HG03442 (cell line): ENCODE measurements around the gene PDE6C.
"Not testable (repeated sequence)": the region's sequence is repeated elsewhere in the genome, so short reads cannot be mapped to it uniquely, and the experiment has no call there.

Experiments used
- ATAC-seq: cut with Tn5 transposase; IDR thresholded peaks from one replicate; pipeline ENCODE4 v1.9.1; 2021; ENCODE audit warnings: mild to moderate bottlenecking, moderate library complexity; ENCODE audit not compliant: unreplicated experiment

Gene PDE6C

GRCh38 chr10:93629647-93630305, 17.4 kb downstream of the PDE6C start:
- no peak for ATAC-seq

GRCh38 chr10:93630625-93631557, 18.6 kb downstream of the PDE6C start:
- ATAC-seq = no peak

GRCh38 chr10:93639791-93640190, 27.5 kb downstream of the PDE6C start:
- no peak for ATAC-seq

- no peak for ATAC-seq
These were observed 40.5 kb downstream of the PDE6C start for GRCh38 chr10:93652857-93653256.

GRCh38 chr10:93654201-93654600, 41.9 kb downstream of the PDE6C start:
- ATAC-seq = no peak

GRCh38 chr10:93656155-93656554, 43.8 kb downstream of the PDE6C start:
- no peak for ATAC-seq

- no peak for ATAC-seq
These were observed 45.4 kb downstream of the PDE6C start for GRCh38 chr10:93657757-93658156.

GRCh38 chr10:93666030-93666429, 53.7 kb downstream of the PDE6C start:
- ATAC-seq = no peak

GRCh38 chr10:93667795-93668194, 55.5 kb downstream of the PDE6C start:
- no peak for ATAC-seq

- ATAC-seq = no peak
These were observed 58.0 kb downstream of the PDE6C start for GRCh38 chr10:93670372-93670771.

GRCh38 chr10:93671042-93671441, 58.7 kb downstream of the PDE6C start:
- no peak for ATAC-seq

GRCh38 chr10:93672022-93672678, 59.8 kb downstream of the PDE6C start:
- no peak for ATAC-seq

- no peak for ATAC-seq
These were observed 60.6 kb downstream of the PDE6C start for GRCh38 chr10:93672890-93673289.

GRCh38 chr10:93673791-93674190, 61.5 kb downstream of the PDE6C start:
- no peak for ATAC-seq

- ATAC-seq = no peak
These were observed 66.0 kb downstream of the PDE6C start for GRCh38 chr10:93678386-93678785.

GRCh38 chr10:93678805-93679587, 66.7 kb downstream of the PDE6C start:
- ATAC-seq = no peak

GRCh38 chr10:93680412-93681047, 68.2 kb downstream of the PDE6C start:
- ATAC-seq = no peak

- no peak for ATAC-seq
These were observed 75.4 kb downstream of the PDE6C start for GRCh38 chr10:93687737-93688136.

GRCh38 chr10:93695740-93696139, 83.4 kb downstream of the PDE6C start:
- no peak for ATAC-seq

- not testable (repeated sequence) for ATAC-seq
These were observed 84.2 kb downstream of the PDE6C start for GRCh38 chr10:93696582-93696981.
